Activated T-cell treated with anti-CD3 and anti-CD28 coated beads for 24 hours (primary cell): Measurements from ENCODE around the gene TEPSIN.
"Not testable (repeated sequence)": the region's sequence is repeated elsewhere in the genome, so short reads cannot be mapped to it uniquely, and the experiment has no call there.

Source experiments
- DNase-seq: peaks from one replicate; pipeline ENCODE4 v3.0.0-alpha.2; 2020; ENCODE audit warnings: low read depth

TEPSIN gene

GRCh38 chr17:81236784-81237183 lies 2.1 kb downstream of the TEPSIN start:
- DNase-seq, result no peak

GRCh38 chr17:81235822-81236740 lies 2.8 kb downstream of the TEPSIN start:
- DNase-seq, result no peak

- DNase-seq, result no peak
Observed at GRCh38 chr17:81234940-81235821, 3.7 kb downstream of the TEPSIN start.

GRCh38 chr17:81234506-81234855 lies 4.4 kb downstream of the TEPSIN start:
- no peak for DNase-seq

GRCh38 chr17:81233811-81234505 lies 4.9 kb downstream of the TEPSIN start:
- DNase-seq, result no peak

- DNase-seq, result no peak
Observed at GRCh38 chr17:81233316-81233715, 5.5 kb downstream of the TEPSIN start.

GRCh38 chr17:81232616-81233241 lies 6.1 kb downstream of the TEPSIN start:
- no peak for DNase-seq

GRCh38 chr17:81231766-81232581 lies 6.9 kb downstream of the TEPSIN start:
- no peak for DNase-seq

- no peak for DNase-seq
Observed at GRCh38 chr17:81231121-81231645, 7.7 kb downstream of the TEPSIN start.

GRCh38 chr17:81230043-81230820 lies 8.6 kb downstream of the TEPSIN start:
- no peak for DNase-seq

- no peak for DNase-seq
Observed at GRCh38 chr17:81229666-81229920, 9.3 kb downstream of the TEPSIN start.

- DNase-seq, result no peak
Observed at GRCh38 chr17:81228834-81229665, 9.8 kb downstream of the TEPSIN start.

- no peak for DNase-seq
Observed at GRCh38 chr17:81228420-81228819, 10.4 kb downstream of the TEPSIN start.

GRCh38 chr17:81227630-81228029 lies 11.2 kb downstream of the TEPSIN start:
- not testable (repeated sequence) for DNase-seq

GRCh38 chr17:81223762-81224130 lies 15.1 kb downstream of the TEPSIN start:
- no peak for DNase-seq

GRCh38 chr17:81222906-81223761 lies 15.7 kb downstream of the TEPSIN start, which contains the start of gene CEP131:
TSS of gene CEP131 (minus strand) at chr17:81222965. CDS start at chr17:81220056, 2,909 bp downstream.
- peak; percentile 99 for DNase-seq

- no peak for DNase-seq
Observed at GRCh38 chr17:81222620-81222905, 16.3 kb downstream of the TEPSIN start.

- DNase-seq, result no peak
Observed at GRCh38 chr17:81221842-81222619, 16.8 kb downstream of the TEPSIN start.
